D721Med (cell line): ENCODE data around the gene PDZRN4.

Experiments
- DNase-seq: peaks from one replicate; pipeline ENCODE4 v3.0.0; 2011; ENCODE audit warnings: low spot score; ENCODE audit not compliant: insufficient read length
- FAIRE-seq: peaks from 2 replicates; lab custom pipeline; 2011; peaks lifted over from hg19 to GRCh38; lab: Jason Lieb, UNC
- TF ChIP-seq, protein P1 (sequence below): IDR thresholded peaks from 2 replicates; pipeline ENCODE4 v1.5.1; 2012; ENCODE audit warnings: mild to moderate bottlenecking, control low read depth; ENCODE audit not compliant: insufficient read depth; ENCODE audit errors: missing control alignments

PDZRN4 gene

DNA sequence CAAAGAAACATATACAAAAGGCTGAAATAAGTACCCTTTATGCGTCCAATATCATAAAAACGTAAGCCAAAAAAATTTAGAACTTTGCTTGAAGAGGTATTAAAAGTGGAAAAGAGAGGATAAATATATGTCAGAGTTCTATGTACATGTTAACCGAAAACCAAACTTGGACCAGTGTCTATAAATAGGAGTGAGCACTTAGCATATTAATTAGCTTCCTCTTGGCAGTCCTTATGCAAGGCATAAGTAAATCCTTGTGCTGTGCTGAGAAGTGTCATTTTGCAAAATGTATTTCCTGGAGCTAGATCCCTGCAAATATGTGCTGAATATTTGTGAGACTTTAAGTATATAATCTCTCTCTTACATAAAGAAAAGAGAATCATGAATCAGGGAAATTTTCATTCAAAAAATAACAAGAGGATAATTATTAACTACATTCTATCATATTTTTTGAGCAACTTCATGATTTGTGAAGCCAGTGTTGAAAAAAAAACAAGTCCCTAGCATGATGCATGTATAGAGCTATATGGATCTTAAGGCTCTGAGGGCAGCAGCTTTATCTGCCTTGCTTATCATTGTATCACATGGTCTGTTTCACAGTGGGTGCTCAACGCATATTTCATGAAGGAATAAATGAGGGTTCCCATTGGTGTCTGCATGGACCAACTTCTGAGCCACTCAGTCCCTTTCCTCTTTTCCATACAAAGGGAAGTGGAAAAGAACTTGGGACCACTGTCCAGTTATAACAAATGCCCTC is 326.1 kb downstream of the PDZRN4 start:
- no peak for DNase-seq
- TF ChIP-seq, protein P1, sequence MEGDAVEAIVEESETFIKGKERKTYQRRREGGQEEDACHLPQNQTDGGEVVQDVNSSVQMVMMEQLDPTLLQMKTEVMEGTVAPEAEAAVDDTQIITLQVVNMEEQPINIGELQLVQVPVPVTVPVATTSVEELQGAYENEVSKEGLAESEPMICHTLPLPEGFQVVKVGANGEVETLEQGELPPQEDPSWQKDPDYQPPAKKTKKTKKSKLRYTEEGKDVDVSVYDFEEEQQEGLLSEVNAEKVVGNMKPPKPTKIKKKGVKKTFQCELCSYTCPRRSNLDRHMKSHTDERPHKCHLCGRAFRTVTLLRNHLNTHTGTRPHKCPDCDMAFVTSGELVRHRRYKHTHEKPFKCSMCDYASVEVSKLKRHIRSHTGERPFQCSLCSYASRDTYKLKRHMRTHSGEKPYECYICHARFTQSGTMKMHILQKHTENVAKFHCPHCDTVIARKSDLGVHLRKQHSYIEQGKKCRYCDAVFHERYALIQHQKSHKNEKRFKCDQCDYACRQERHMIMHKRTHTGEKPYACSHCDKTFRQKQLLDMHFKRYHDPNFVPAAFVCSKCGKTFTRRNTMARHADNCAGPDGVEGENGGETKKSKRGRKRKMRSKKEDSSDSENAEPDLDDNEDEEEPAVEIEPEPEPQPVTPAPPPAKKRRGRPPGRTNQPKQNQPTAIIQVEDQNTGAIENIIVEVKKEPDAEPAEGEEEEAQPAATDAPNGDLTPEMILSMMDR, result no peak
- FAIRE-seq, result no peak

DNA sequence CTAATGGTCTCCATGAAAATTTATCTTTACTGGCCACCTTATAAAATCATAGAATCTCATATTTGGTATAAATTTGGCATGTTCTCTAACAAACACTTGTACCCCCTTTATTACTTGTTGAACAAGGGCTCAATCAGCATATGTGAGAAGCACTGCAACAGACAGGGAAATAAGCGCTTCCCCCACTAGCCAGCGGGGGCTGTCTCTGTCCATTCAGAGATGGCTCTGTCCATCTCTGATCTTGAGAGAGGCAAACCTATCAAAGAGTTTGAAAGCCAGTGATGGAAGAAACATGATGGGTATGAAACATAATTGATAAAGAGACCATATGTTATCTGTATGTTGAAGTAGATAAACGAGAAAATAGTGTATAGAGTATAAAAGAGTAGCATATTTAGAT is 326.8 kb downstream of the PDZRN4 start:
- DNase-seq (no peak), FAIRE-seq (no peak)
- TF ChIP-seq, protein P1, result no peak

DNA sequence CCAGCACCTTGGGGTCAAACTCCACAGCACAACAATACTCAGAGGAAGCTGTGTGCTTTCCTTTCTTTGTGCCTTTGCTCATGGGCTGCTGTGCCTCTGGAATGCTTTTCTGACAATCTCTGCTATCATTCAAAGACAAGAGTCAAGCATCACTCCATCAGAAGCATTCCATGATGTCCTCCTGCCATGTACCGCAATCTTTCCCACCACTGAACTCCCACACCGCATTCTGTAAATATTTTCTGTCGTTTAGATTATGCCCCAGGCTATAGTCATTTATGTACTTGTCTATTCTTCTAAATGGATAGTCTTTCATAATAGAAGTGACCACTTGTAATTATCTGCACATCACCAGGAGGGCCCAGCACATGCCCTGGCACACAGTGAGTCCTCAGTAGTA is 327.8 kb downstream of the PDZRN4 start:
- DNase-seq (no peak), FAIRE-seq (no peak)
- TF ChIP-seq, protein P1, result no peak

DNA sequence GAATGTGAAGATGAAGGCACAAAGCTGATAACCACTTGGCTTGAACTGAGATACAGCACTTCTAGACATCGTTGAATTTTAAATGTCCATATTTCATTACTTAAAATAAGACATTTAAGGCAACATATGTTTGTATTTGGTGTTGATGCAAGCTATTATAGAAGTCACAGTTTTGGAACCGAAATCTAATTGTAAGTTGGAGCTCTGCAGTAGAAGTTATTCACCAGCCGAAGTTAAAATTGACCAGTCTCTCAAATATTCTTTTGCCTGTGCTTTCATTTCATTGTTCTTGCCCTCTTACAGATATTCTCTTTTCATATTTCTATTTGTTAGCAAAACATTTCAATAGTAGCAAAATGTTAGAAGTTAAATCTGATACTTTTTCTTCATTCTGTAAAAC is 332.7 kb downstream of the PDZRN4 start:
- no peak for FAIRE-seq
- TF ChIP-seq, protein P1, result no peak
- DNase-seq, result no peak

DNA sequence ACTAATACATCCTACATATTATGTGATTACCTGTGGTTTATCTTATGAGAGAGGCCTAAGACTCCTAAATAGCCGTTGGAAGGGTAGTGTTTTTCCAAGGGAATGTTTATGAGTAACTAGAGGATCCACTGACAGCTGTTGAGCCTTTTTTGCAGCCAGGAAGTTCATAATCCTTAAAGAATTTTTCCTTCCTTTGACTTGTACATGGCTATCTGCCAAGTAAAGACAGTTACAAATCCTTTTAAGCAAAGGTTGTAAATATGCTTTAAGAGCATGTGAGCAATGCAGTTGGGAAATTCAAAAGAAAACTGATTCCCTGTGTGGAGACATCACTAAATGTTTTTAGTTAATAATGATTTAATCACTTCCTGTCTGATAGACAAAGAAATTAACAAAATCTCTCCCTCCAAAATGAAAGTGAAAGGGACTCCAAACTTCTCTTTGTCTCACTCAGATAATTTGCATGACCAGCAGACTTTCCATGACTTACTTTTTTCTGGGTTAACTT is 333.8 kb downstream of the PDZRN4 start:
- TF ChIP-seq, protein P1, result no peak
- FAIRE-seq, result no peak
- DNase-seq, result no peak

DNA sequence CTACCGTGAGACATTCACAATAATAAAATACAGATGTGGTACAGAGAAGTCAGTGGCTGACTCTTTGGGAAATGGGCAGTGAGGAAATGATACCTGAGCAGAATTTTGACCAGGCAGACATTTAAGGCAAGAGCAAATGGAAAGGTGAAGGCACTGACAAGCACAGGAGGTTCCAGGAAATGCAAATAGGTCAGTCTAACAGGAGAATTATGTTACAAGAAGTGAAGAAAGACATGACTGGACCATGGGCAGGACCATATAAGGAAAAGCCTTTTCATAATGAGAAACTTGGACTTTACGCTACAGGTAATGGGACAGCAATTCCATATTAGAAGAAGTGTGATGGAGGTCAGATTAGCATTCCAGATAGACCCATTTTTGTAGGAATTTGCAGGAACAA is 338.9 kb downstream of the PDZRN4 start:
- FAIRE-seq (no peak), DNase-seq (no peak)
- TF ChIP-seq, protein P1, result no peak

DNA sequence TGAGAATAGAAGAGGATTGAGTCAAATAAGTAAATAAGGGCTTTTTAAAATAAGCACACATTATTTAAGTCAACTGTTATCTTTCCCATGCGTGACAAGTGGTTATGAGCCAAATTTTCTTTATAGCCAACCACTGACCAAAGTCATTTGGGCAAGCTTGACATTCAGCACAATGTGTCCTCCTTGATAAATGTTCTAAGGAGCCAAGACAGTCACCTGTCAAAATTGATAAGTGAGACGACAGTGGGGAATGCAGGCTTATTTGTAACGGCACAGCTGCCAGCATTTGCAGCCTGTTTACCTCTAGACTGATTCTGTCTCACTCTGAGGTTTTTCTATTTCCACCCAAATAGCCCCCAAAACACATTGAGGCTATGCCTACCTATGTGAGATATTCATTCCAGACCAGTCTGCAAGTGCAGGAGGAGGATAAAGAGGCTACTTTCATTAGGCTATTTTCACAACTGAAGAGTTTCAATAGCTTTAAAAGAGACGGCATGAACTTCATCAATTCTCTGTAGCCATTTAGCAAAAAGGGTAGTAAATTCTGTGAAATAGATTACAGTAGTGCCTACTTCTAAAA is 339.5 kb downstream of the PDZRN4 start:
- FAIRE-seq (no peak), DNase-seq (no peak)
- TF ChIP-seq, protein P1, result no peak
